Natural killer cell (primary cell): ENCODE measurements around the gene MPZL3. TPM values are rescaled to one million over a fixed set of nuclear protein-coding genes. Genes with fewer than 3 reads are reported as not detected.
A peak's percentile ranks its signal among the peaks of the same experiment; 100 is the strongest.

Experiments used
- ATAC-seq, 3 donors: fragments of 150-1000 bp in 2 of 3; fragments of 200-7000 bp in 1 of 3; cut with Tn5 transposase; 1 replicate in 1 of 3; 2 replicates in 2 of 3; pipeline ENCODE4 v1.10.0; 2021; ENCODE audit warnings: mild to moderate bottlenecking in 2 of 3, moderate library complexity in 2 of 3
- DNase-seq, 2 donors: peaks; one replicate each; pipeline versions ENCODE4 v3.0.0 to v3.0.0-alpha.2; 2013 to 2021; ENCODE audit warnings: mixed read lengths in 1 of 2
- H3K27ac ChIP-seq: one replicate; pipeline ENCODE4 v1.5.1; 2013; ENCODE audit warnings: mild to moderate bottlenecking, low read length
- H3K27me3 ChIP-seq: one replicate; pipeline ENCODE4 v1.6.1; 2013; ENCODE audit warnings: low read length; ENCODE audit not compliant: control insufficient read depth, insufficient read depth
- H3K36me3 ChIP-seq: one replicate; pipeline ENCODE4 v1.6.1; 2013; ENCODE audit warnings: low read length; ENCODE audit not compliant: control insufficient read depth, insufficient read depth
- H3K4me1 ChIP-seq: one replicate; pipeline ENCODE4 v1.6.1; 2013; ENCODE audit warnings: low read length; ENCODE audit not compliant: control insufficient read depth, insufficient read depth
- H3K4me3 ChIP-seq: one replicate; pipeline ENCODE4 v1.5.1; 2013; ENCODE audit warnings: low read length
- H3K9me3 ChIP-seq: one replicate; pipeline ENCODE4 v1.6.1; 2013; ENCODE audit warnings: low read length; ENCODE audit not compliant: control insufficient read depth, insufficient read depth
- H3K27ac Mint-ChIP-seq, 2 donors: one replicate each; pipeline ENCODE4 v1.8.0; 2022; ENCODE audit warnings: mild to moderate bottlenecking in 2 of 2, mixed read lengths in 2 of 2, moderate library complexity in 1 of 2
- H3K27me3 Mint-ChIP-seq, 2 donors: one replicate each; pipeline ENCODE4 v1.8.0; 2022; ENCODE audit warnings: low read depth in 2 of 2, mixed read lengths in 2 of 2
- H3K36me3 Mint-ChIP-seq: one replicate; pipeline ENCODE4 v1.8.0; 2022; ENCODE audit warnings: mixed read lengths
- H3K4me1 Mint-ChIP-seq, 2 donors: one replicate each; pipeline ENCODE4 v1.8.0; 2022; ENCODE audit warnings: mixed read lengths in 2 of 2
- H3K4me3 Mint-ChIP-seq: one replicate; pipeline ENCODE4 v1.8.0; 2022; ENCODE audit warnings: mild to moderate bottlenecking, moderate library complexity, mixed read lengths
- H3K9me3 Mint-ChIP-seq, 2 donors: one replicate each; pipeline ENCODE4 v1.8.0; 2022; ENCODE audit warnings: mixed read lengths in 2 of 2
- WGBS: methylation state at CpG from one replicate; pipeline ENCODE4 v1.1.7; 2013; ENCODE audit warnings: missing lambda C conversion rate; ENCODE audit not compliant: insufficient coverage; 5-methylcytosine and 5-hydroxymethylcytosine counted together
- intact Hi-C: fragments of 100-400 bp; cut with micrococcal nuclease; formaldehyde crosslinking; loops from one replicate; pipeline ENCODE4 v1.14.2; 2022
- total RNA-seq, 4 donors: library from RNA; stranded (reverse); fragments of 120-200 nt in 1 of 4; gene quantifications; one replicate each; pipeline versions ENCODE4 v1.2.3 to v1.2.4, GENCODE V29; 2013 to 2022
- TF ChIP-seq, protein P1 (sequence below): fragments of 200-600 bp; IDR thresholded peaks from one replicate; pipeline ENCODE4 v1.8.0; 2022; ENCODE audit warnings: antibody characterized with exemption

MPZL3 gene
- total RNA-seq, 3 donors from 2014 or later (not counting 1 experiment from before 2014, with no cell fraction given) = 6.3 to 7.5 (median 6.7) TPM

DNA sequence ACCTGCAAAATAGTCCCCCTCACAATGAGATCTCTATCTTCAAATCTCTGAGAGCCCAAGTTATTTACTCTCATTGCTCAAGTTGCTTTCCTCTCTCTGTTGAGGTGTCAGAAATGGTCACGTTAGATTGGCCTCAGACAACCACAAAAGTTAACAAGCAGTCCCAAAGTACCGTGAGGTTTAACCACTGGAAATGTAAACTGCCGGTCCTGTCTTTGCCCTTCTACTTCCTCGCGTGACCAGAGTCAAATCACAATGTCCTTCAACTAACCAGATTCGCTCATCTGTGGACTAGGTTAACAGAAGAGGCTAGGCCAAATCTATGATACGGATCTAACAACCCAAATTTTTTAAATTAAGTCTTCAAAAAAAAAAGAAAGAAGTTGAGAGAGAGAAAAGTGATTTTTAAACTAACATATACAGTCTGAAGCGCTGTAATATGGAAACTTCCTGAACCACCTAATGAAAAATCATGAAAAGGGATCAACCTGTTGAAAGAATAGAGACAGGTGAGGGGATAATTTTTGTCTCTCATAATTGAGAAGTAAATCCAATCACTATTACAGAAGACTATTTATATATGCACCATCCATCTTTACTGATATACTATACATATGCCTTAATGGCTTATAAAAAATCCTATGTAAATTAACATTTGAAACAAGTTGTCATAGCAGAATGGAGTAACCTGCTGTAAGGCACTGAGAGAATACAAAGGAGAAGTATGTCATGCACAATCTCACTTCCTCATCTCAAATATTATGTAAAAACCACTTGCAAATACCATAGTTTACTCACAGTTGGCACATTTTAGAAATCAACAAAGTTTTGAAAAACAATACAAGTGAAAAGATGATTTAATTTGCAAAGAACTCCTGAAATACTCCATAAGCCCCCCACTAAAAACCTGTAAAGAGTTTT lies 24.0 kb downstream of the MPZL3 start:
- ATAC-seq (peak; percentile 43 to 85 (median 70)), DNase-seq (peak; percentile 40 to 75)
- Histone ChIP-seq H3K27ac (peak overlapping the region; percentile 70), H3K4me3 (no peak overlapping the region), H3K9me3 (no peaks in the 10 kb centered on the region), H3K36me3 (peaks cover 11% of the 10 kb centered on the region), H3K4me1 (peaks cover 54% of the 10 kb centered on the region), H3K27me3 (no peaks in the 10 kb centered on the region)
- H3K9me3 Mint-ChIP-seq = no peaks in the 10 kb centered on the region
- H3K4me1 Mint-ChIP-seq = peaks cover 39 to 49% of the 10 kb centered on the region in 2 donors
- peak overlapping the region in 1 of 2 donors; percentile 77 for H3K27ac Mint-ChIP-seq
- TF ChIP-seq, protein P1, sequence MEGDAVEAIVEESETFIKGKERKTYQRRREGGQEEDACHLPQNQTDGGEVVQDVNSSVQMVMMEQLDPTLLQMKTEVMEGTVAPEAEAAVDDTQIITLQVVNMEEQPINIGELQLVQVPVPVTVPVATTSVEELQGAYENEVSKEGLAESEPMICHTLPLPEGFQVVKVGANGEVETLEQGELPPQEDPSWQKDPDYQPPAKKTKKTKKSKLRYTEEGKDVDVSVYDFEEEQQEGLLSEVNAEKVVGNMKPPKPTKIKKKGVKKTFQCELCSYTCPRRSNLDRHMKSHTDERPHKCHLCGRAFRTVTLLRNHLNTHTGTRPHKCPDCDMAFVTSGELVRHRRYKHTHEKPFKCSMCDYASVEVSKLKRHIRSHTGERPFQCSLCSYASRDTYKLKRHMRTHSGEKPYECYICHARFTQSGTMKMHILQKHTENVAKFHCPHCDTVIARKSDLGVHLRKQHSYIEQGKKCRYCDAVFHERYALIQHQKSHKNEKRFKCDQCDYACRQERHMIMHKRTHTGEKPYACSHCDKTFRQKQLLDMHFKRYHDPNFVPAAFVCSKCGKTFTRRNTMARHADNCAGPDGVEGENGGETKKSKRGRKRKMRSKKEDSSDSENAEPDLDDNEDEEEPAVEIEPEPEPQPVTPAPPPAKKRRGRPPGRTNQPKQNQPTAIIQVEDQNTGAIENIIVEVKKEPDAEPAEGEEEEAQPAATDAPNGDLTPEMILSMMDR = no peak
- H3K27me3 Mint-ChIP-seq = peaks cover 9 to 23% of the 10 kb centered on the region in 2 donors
- H3K36me3 Mint-ChIP-seq = no peaks in the 10 kb centered on the region
- peak overlapping the region; percentile 80 for H3K4me3 Mint-ChIP-seq
- WGBS = 5% methylated on average over 6 of the region's 8 CpGs
- intact Hi-C loops = loop anchor here (1.0 to 10.0 kb wide), 3 partner anchors 13 to 223 kb away; partner anchors contain the start of gene MPZL3

- no peak overlapping the region for H3K4me3 ChIP-seq
- 8% methylated on average over 2 of the region's 2 CpGs for WGBS
- Mint-ChIP-seq H3K9me3 (no peaks in the 10 kb centered on the region), H3K27ac (peak overlapping the region in 1 of 2 donors; percentile 77), H3K27me3 (peaks cover 13 to 31% of the 10 kb centered on the region in 2 donors), H3K36me3 (no peaks in the 10 kb centered on the region), H3K4me1 (peaks cover 39 to 49% of the 10 kb centered on the region in 2 donors), H3K4me3 (peak overlapping the region; percentile 80)
- intact Hi-C loops = loop anchor here (1.0 to 10.0 kb wide), 2 partner anchors 26 to 222 kb away; partner anchors contain the start of gene MPZL3
- H3K4me1 ChIP-seq = peaks cover 62% of the 10 kb centered on the region
- H3K9me3 ChIP-seq = no peaks in the 10 kb centered on the region
- TF ChIP-seq, protein P1 = no peak
- no peaks in the 10 kb centered on the region for H3K27me3 ChIP-seq
- H3K36me3 ChIP-seq = peaks cover under 1% of the 10 kb centered on the region
- ATAC-seq (peak; percentile 22 to 35 (median 27)), DNase-seq (peak in 1 of 2 donors; percentile 44)
- peak overlapping the region; percentile 70 for H3K27ac ChIP-seq
These were observed 25.4 kb downstream of the MPZL3 start for GRCh38 chr11:118226781-118227180.

DNA sequence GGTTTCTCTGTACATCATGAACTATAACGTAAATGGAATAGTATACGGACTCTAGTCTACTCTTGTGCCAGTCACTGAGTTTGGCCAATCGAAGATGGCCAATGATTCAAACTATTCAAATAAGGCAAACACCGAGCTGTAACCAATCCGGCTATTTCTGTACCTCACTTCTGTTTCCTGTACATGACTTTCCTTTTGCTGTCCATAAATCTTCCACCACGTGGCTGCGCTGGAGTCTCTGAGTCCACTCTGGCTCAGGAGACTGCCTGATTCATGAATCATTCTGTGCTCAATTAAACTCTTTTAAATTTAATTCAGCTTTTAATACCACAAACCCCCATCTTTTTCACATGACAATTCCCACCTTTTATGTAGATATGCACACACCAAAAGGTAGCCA lies 25.9 kb downstream of the MPZL3 start:
- Histone ChIP-seq H3K36me3 (no peaks in the 10 kb centered on the region), H3K27me3 (no peaks in the 10 kb centered on the region), H3K4me3 (no peak overlapping the region), H3K4me1 (peaks cover 65% of the 10 kb centered on the region), H3K27ac (no peak overlapping the region), H3K9me3 (no peaks in the 10 kb centered on the region)
- TF ChIP-seq, protein P1 = no peak
- ATAC-seq (no peak), DNase-seq (no peak)
- H3K27me3 Mint-ChIP-seq = peaks cover 13 to 31% of the 10 kb centered on the region in 2 donors
- H3K36me3 Mint-ChIP-seq = no peaks in the 10 kb centered on the region
- intact Hi-C loops = loop anchor here (10.0 kb wide), 1 partner anchor 221 kb away; no protein-coding TSS in a partner anchor
- WGBS = 62% methylated on average over 7 of the region's 7 CpGs
- H3K27ac Mint-ChIP-seq = peak overlapping the region in 1 of 2 donors; percentile 77
- no peaks in the 10 kb centered on the region for H3K9me3 Mint-ChIP-seq
- peak overlapping the region; percentile 80 for H3K4me3 Mint-ChIP-seq
- peaks cover 39 to 49% of the 10 kb centered on the region in 2 donors for H3K4me1 Mint-ChIP-seq
